HG02885 (cell line): Measurements from ENCODE around the gene MAN1C1.

Experiments used
- ATAC-seq: cut with Tn5 transposase; IDR thresholded peaks from one replicate; pipeline ENCODE4 v1.9.1; 2021; ENCODE audit warnings: mild to moderate bottlenecking; ENCODE audit not compliant: unreplicated experiment, poor library complexity

MAN1C1 gene

DNA sequence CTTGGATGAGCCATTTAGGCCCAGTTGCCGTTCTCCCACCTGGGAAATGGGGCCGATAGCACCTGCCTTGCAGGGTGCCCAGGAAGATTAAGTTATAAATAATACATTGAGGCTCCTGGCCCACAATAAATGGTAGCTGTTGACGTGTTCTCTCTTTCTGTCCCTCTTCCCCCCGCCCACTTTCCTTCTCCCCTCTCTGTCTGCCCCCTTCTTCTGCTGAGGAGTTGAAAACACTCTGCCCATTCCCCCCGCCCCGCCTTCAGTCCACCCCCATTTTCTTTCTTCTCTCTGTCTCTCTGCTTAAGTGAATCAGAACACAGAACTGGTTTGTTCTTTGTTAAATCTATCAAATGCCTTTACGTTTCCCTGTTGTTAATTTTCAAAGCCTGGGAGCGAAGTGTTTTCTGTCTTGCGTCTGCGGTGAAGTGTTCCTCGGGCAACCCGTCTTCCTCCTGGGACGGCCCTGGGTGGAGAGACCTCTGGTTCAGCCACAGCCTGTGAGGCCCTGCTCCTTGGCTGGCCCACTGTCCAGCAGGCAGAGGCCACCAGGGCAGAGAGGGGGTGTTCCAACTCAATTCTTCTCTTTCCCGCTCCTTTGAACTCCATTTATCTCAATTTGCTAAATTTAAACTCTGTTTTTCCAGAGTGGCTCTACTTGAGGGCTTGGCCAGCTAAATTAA is 154.1 kb downstream of the MAN1C1 start:
- ATAC-seq = no peak

DNA sequence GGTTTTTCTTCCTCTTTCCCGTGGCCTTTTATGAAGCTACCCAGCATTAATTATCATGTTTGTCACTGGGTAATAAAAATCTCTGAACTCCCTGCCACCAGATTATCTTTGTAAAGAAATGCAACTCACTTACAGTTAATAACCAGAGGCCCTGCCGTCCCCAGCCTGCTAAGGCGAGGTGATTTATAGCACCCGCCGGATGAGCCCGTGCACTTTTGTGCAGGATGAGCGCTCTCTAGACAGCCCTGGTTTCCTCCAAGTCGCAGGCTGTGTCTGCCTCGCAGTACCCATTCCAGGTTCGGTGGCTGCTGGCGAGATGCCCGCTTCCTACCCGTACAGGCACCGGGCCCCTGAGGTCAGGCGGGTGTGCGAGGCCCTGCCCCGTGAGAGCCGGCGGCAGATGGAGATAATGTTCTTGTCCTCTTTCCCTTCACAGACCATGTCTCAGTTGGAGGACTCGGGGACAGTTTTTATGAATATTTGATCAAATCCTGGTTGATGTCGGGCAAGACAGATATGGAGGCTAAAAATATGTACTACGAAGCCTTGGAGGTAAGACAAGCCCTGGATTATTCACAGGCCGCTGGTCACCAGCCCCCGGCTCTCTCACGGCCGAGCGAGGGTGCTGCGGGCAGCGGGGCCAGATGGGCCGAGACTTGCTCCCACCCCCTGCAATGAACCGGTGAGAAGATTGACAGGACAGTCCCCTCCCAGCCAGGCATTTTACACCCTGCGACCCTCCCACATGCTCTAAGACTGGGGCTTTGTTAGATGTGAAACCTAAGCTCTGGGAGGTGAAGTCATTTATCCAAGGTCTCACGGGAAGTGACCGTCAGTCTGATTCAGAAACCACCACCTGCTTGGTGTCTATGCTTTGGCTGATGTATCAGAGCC is 154.9 kb downstream of the MAN1C1 start:
- no peak for ATAC-seq

DNA sequence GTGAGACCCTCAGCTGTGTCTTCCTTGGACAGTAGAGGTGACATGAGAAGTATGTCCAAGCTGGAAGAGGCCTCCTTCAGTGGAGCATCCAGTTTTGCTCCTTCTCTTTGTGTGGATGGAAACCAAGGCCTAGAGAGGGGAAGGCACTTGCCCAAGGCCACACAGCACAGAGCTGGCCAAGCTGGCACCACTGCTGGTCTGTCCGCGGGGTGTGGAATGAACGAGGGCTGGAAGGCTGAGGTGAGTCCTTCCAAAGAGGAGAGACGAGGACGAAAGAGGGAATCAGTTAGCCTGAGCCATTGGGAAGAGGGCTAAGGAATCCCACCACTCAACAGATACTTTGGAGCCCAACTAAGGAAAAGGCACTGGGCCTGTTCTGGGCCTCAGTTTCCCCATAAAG is 155.6 kb downstream of the MAN1C1 start:
- ATAC-seq = no peak

- no peak for ATAC-seq
Measured at GRCh38 chr1:25772692-25773245, 156.2 kb downstream of the MAN1C1 start.

DNA sequence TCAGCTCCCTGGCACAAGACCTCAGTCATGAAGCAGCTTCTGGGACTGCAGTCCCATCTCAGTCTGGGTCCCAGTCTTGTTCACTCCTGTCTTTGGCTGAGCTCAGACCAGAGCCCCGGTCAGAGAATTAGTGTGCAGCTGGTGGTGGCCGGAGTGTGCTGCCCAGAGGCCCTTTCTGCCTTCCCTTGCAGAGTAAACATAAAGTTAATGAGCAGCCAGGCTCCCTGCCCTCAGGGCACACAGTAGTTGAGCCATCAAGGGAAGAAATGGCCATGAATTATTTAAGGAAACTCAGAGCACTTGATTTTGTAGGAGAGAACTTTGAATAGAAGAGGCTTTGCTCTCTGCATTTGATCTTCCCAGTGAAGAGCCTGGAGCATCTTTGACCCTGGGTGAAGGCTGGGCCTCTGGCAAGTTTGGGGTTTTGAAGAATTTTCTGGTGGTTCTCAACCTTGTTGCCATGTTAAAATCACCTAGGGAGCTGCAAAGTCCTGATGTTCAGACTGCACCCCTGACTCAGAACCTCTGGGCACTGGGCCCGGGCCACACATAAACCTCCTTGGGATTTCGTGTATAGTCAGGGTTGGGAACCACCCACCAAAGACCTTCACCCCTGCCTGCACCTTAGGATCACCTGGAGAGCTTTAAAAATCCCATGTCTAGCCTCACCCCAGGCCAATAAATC is 157.0 kb downstream of the MAN1C1 start:
- ATAC-seq = no peak

DNA sequence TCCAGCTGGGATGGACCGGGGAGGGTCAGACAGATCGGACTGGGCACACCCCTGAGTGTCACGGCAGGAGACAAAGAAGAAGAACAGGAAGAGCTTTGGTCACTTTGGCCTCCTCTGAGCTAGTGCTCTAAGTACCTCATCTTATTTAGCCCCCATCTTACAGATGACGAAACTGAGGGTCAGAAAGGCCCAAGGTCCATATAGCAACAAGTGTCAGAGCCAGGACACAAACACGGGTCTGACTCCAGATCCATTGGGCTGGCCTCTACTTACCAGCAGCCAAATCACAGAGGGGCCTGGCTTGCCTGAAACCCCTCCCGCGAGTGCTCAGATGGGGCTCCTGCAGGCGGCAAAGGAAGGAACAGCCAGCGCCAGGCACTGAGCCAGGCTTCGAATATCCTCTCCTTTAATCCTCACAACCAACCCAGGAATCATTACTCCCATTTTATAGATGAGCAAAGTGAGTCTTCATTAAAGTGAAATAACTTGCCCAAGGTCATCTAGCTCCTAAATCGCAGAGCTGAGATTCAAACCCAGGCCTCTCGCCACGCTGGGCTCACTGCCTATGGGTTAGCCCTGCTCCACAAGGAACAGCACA is 157.7 kb downstream of the MAN1C1 start:
- ATAC-seq = no peak

DNA sequence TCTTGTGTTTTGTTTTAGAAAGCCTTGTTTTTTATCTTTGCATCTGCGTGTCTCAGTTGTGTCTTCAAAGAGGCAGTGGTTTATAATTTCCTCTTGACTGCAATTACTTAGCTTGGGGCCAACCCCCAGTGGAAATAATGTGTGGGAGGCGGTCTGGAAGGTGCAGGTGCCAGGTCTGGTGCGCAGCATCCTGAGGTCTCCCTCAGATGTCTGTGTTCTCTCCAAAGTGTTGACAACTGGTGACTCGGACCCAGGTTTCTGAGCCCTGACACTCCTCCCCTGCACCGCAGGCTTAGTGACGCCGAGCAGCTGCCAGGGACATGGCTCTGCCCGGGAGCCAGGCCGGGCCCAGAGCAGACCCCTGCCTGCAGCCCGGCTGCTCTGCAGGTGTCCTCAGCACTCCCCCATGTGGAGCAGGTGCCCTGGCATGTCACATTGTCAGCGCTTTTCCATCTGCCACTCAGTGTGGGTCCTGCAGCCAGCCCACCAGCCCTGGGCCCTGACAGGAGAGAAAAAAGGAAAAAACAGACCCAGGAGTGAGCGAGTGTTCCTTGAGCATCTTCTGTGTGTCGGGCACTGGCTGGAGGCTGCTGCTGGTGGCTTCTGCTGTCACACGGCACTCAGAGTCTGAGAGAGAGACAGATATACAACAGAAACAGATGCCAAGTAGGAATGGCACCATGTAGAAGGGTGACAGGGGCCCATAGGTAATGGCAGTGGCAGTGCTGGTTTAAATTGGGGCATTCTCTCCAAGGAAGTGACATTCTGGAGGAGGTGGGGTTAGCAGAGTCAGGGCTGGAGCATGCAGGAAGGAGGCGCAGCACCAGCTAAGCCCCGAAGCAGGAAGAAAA is 158.6 kb downstream of the MAN1C1 start:
- peak; percentile 44 for ATAC-seq

DNA sequence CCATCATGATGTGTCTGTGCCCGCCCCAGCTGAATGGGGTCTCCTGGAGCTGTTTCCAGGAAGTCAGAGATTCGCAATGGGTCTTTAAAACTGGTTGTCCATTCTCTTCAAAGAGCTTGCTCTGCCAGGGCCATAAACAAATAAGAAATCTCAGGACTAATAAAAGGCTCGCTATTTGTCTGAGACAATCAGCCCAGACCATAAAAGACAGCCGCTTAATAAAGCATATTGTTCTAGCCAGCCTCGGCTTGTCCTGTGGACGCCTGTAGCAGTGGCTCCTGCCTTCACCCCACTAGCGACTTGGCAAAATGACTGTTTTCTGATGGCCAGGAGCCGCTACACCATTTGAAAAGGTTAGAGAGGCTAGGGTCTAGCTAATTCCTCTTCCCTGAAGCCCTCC is 162.8 kb downstream of the MAN1C1 start:
- no peak for ATAC-seq

DNA sequence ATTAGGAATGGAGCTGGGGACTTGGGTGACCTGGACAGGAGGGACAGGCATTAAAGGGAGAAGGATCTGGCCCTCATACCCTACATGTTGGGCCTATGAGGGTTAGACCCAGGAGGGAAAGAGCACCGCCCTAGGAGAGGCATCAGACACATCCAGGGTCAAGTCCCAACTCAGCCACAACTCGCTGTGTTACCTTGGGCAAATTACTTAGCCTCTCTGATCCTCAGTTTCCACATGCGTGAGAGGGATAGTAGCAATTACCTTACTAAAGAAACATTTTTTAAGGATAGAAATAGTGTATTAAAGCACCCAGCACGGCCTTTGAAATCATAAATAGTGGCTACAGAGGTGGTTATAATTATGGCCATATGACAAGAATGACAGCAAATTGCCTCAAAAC is 163.3 kb downstream of the MAN1C1 start:
- ATAC-seq = no peak

DNA sequence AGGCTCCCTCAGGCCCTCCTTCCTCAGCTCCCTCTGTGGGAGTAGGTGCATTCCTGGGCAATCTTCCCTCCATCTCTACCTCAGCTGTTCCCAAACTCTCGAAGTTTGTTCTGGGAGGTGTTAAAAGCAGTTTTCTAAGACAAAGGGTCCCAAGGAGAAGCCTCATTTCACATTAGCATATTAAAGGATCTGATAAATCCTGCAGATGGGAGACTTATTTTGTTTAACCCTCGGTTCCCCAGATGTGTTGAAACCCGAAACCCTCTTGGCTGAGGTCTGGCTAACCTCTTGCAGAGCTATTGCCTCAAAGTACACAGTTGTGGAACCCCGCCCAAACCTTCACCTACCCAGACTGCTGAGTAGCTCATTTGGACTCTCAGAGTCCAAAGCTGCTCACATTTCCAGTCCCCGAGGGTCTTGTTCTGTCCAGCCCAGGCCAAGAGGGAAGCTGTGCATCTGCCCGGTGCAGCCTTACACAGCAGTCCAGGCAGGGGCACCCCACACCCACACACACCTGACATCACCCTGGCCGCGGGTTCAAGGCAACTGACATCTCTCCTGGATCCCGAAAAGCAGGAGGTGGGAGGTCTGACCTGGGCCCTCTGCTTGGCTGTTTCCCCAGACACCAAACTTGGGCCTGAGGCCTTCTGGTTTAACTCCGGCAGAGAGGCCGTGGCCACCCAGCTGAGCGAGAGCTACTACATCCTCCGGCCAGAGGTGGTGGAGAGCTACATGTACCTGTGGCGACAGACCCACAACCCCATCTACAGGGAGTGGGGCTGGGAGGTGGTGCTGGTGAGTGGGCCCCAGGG is 163.9 kb downstream of the MAN1C1 start:
- no peak for ATAC-seq

GRCh38 chr1:25781130-25781433 is 164.5 kb downstream of the MAN1C1 start:
- no peak for ATAC-seq

- no peak for ATAC-seq
Measured at GRCh38 chr1:25782608-25783201, 166.1 kb downstream of the MAN1C1 start.

DNA sequence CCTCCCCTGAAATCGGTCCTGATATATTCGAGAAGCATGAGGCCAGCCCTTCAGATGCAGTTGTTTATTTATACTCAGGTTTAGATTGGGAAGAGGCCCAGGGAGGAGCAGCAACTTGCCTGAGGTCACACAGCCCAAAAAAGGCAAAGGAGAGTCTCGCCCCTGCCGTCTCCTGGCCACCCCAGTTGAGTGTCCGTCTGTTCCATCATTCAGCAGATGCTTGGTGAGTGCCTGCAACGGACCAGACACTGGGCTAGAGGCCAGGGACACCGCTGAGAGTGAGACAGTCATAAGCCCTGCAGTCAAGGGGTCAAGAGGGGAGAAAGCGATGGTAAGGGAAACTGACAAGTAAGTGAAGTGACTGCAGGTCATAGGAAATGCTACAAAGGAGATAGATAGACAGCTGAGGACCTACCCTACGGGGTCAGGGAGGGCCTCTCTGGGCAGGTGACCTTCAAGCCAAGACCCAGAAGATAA is 168.0 kb downstream of the MAN1C1 start:
- ATAC-seq = no peak

- ATAC-seq = no peak
Measured at GRCh38 chr1:25785333-25786067, 168.9 kb downstream of the MAN1C1 start.

GRCh38 chr1:25786887-25787759 is 170.5 kb downstream of the MAN1C1 start:
- ATAC-seq = no peak

- ATAC-seq = no peak
Measured at GRCh38 chr1:25787760-25788166, 171.2 kb downstream of the MAN1C1 start.

DNA sequence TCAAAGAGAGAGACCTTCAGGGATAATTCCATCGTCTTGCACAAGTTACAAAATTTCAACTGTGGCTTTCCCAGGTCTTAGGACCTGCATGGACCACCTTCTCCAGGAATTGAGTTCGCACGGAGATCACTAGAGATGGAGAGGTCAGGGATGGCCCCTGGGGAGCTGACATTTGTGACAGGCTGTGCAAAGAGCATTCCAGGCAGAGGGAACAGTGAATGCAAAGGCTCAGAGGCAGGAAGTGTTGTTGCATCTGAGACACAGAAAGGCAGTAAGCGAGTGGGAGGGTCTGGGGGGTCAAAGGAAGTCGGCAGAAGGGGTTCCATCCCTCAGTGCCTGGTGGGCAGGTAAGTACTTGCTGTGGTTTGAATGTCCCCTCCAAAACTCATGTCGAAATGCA is 173.9 kb downstream of the MAN1C1 start:
- ATAC-seq = no peak
